Endodermal cell (in vitro differentiated cells): ENCODE data around the gene TYK2. TPM values are rescaled to one million over a fixed set of nuclear protein-coding genes. Genes with fewer than 3 reads are reported as not detected.
A peak's percentile ranks its signal among the peaks of the same experiment; 100 is the strongest.

Experiments
- DNase-seq: peaks from one replicate; pipeline ENCODE4 v3.0.0-alpha.2; 2017
- H3K27ac ChIP-seq: 2 replicates; pipeline ENCODE4 v1.5.1; 2013; ENCODE audit warnings: mild to moderate bottlenecking, low read depth, low read length, moderate library complexity
- H3K27me3 ChIP-seq: 2 replicates; pipeline ENCODE4 v1.6.1; 2013; ENCODE audit warnings: mild to moderate bottlenecking, low read length, moderate library complexity; ENCODE audit not compliant: insufficient read depth, control insufficient read depth, poor library complexity, severe bottlenecking
- H3K36me3 ChIP-seq: 2 replicates; pipeline ENCODE4 v1.7.0; 2013; ENCODE audit warnings: mild to moderate bottlenecking, low read length, moderate library complexity; ENCODE audit not compliant: control insufficient read depth, insufficient read depth
- H3K4me1 ChIP-seq: one replicate; pipeline ENCODE4 v1.7.0; 2013; ENCODE audit warnings: low read length; ENCODE audit not compliant: control insufficient read depth, insufficient read depth
- H3K4me3 ChIP-seq: 2 replicates; pipeline ENCODE4 v1.5.1; 2013; ENCODE audit warnings: mild to moderate bottlenecking, low read length, moderate library complexity
- H3K9ac ChIP-seq: 2 replicates; pipeline ENCODE4 v1.6.1; 2013; ENCODE audit warnings: mild to moderate bottlenecking, low read length, moderate library complexity; ENCODE audit not compliant: poor library complexity, severe bottlenecking; ENCODE audit errors: extremely low read depth
- H3K9me3 ChIP-seq: 2 replicates; pipeline ENCODE4 v1.6.1; 2013; ENCODE audit warnings: mild to moderate bottlenecking, low read length, moderate library complexity; ENCODE audit not compliant: control insufficient read depth
- H3K27ac Mint-ChIP-seq: 2 replicates; pipeline ENCODE4 v1.8.0; 2020; ENCODE audit warnings: mixed read lengths
- H3K27me3 Mint-ChIP-seq: 2 replicates; pipeline ENCODE4 v1.8.0; 2021; ENCODE audit warnings: mild to moderate bottlenecking, mixed read lengths; ENCODE audit not compliant: insufficient read depth
- H3K36me3 Mint-ChIP-seq: 2 replicates; pipeline ENCODE4 v1.8.0; 2020; ENCODE audit warnings: low read depth, mixed read lengths
- H3K4me1 Mint-ChIP-seq: 2 replicates; pipeline ENCODE4 v1.8.0; 2020; ENCODE audit warnings: mixed read lengths
- H3K4me3 Mint-ChIP-seq: 2 replicates; pipeline ENCODE4 v1.8.0; 2020; ENCODE audit warnings: mild to moderate bottlenecking, moderate library complexity, mixed read lengths
- H3K9me3 Mint-ChIP-seq: 2 replicates; pipeline ENCODE4 v1.8.0; 2020; ENCODE audit warnings: mild to moderate bottlenecking, mixed read lengths
- CTCF ChIP-seq: fragments of 200-600 bp; sonication (generic); conservative IDR thresholded peaks from 2 replicates; pipeline ENCODE4 v1.5.0; 2021; ENCODE audit warnings: antibody characterized with exemption, mild to moderate bottlenecking
- WGBS, 2 experiments: methylation state at CpG; one replicate each; pipeline versions ENCODE4 v1.1.5 to v1.1.7; 2013; ENCODE audit warnings: missing lambda C conversion rate in 2 of 2, mixed read lengths in 1 of 2; ENCODE audit not compliant: insufficient coverage in 1 of 2, insufficient read length in 1 of 2; 5-methylcytosine and 5-hydroxymethylcytosine counted together
- total RNA-seq, 2 donors: library from RNA; stranded (reverse); fragmentation: NEBNext Ultra II Directional in 1 of 2; extraction: Animal tissue kit (Norgen Biotek cat#: 25700) in 1 of 2; gene quantifications; 2 replicates in 1 of 2; 3 replicates in 1 of 2; pipeline ENCODE4 v1.2.1, GENCODE V29; 2021

TYK2 gene
- total RNA-seq, 2 donors from 2014 or later = 63.5 to 65.8 TPM

DNA sequence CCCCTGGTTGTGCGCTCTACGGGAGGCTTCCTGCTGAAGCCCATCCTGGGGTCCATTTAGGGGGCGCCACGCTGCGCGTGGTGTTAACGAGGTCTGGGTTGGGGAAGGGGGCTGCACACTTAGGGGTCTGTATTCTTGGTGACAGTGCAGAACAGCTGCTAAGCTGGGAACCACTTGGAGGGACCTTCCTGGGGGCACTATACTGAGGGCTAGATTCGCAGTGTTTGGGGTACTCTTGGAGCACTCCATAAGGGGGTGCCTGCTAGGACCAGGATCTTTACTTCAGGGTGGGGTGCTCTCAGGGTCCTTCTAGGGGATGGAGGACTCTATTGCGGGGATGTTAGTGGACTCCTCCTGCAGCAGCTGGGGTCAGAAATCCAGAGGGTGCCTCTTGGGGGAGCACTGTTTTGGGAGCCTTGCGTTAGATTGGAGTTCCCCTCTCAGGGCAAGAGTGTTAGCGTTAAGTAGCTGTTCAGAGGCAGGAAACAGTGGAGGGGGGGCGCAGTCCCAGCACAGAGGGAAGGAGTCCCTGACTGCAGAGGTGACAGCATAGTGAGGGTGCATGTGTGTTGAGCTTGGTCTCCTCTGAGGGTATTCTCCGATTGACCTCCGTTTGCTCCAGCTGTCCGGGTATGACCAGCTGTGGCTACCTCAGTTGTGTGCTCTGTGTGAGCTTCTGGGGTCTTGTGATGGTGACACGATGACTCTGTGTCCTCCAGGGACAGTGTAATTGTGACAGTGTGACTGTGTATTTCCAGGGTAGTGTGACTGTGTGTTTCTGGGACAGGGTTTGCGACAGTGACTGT is 41.1 kb upstream of the TYK2 start:
- H3K27me3 ChIP-seq = peaks cover 97% of the 10 kb centered on the region
- no peak overlapping the region for H3K4me3 ChIP-seq
- Mint-ChIP-seq H3K9me3 (peaks cover 3% of the 10 kb centered on the region), H3K27me3 (peaks cover 94% of the 10 kb centered on the region), H3K4me3 (peak overlapping the region; percentile 32), H3K27ac (no peak overlapping the region), H3K4me1 (peaks cover 15% of the 10 kb centered on the region), H3K36me3 (no peaks in the 10 kb centered on the region)
- H3K4me1 ChIP-seq = peaks cover 3% of the 10 kb centered on the region
- no peak for DNase-seq
- no peaks in the 10 kb centered on the region for H3K9me3 ChIP-seq
- 20 to 33% methylated on average over 9 to 17 of the region's 17 CpGs for WGBS, 2 experiments
- peak; percentile 26 for TF ChIP-seq CTCF
- no peak overlapping the region for H3K27ac ChIP-seq
- no peak overlapping the region for H3K9ac ChIP-seq
- no peaks in the 10 kb centered on the region for H3K36me3 ChIP-seq

DNA sequence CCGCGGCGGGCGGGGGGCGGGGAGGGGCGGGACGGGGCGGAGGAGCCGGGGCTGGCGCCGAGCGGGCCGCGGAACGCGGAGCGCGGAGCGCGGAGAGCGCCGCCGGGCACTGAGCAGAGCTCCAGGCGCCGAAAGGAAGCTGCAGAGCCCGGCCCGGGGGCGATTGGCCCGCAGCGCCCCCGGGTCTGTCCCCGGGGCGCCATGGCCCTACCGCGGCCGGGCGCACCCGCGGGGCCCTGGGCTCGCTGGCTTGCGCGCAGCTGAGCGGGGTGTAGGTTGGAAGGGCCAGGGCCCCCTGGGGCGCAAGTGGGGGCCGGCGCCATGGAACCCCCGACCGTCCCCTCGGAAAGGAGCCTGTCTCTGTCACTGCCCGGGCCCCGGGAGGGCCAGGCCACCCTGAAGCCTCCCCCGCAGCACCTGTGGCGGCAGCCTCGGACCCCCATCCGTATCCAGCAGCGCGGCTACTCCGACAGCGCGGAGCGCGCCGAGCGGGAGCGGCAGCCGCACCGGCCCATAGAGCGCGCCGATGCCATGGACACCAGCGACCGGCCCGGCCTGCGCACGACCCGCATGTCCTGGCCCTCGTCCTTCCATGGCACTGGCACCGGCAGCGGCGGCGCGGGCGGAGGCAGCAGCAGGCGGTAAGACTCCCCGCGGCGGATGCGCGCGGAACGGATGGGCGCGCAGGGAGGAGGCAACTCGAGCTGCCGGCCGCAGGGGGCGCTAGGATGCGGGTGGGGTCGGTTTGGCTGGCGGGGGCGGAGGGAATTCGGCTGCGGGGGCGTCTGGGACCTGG is 40.3 kb upstream of the TYK2 start, which contains the start of gene PDE4A:
Gene PDE4A, plus strand, starts transcription at position 95 of the 796 bp plus-strand sequence. Its CDS starts 227 bp downstream, at position 322.
- peaks cover 94% of the 10 kb centered on the region for H3K27me3 Mint-ChIP-seq
- H3K27me3 ChIP-seq = peaks cover 97% of the 10 kb centered on the region
- H3K27ac ChIP-seq = no peak within 1 kb of the TSS
- no peaks in the 10 kb centered on the region for H3K36me3 ChIP-seq
- no peaks in the 10 kb centered on the region for H3K9me3 ChIP-seq
- 0 to 1% methylated on average over 35 to 101 of the region's 104 CpGs for WGBS, 2 experiments
- peaks cover 3% of the 10 kb centered on the region for H3K9me3 Mint-ChIP-seq
- TF ChIP-seq CTCF = peak; percentile 74
- H3K4me1 Mint-ChIP-seq = peaks cover 15% of the 10 kb centered on the region
- peak within 1 kb of the TSS; percentile 51 for H3K4me3 Mint-ChIP-seq
- DNase-seq = peak; percentile 85
- H3K4me1 ChIP-seq = peaks cover 3% of the 10 kb centered on the region
- no peak within 1 kb of the TSS for H3K9ac ChIP-seq
- peak within 1 kb of the TSS; percentile 74 for H3K4me3 ChIP-seq
- no peak within 1 kb of the TSS for H3K27ac Mint-ChIP-seq
- H3K36me3 Mint-ChIP-seq = no peaks in the 10 kb centered on the region

- H3K4me3 Mint-ChIP-seq = peak overlapping the region; percentile 51
- Histone ChIP-seq H3K4me1 (peaks cover 3% of the 10 kb centered on the region), H3K9me3 (no peaks in the 10 kb centered on the region), H3K27me3 (peaks cover 97% of the 10 kb centered on the region), H3K4me3 (peak overlapping the region; percentile 74), H3K36me3 (no peaks in the 10 kb centered on the region), H3K27ac (no peak overlapping the region), H3K9ac (no peak overlapping the region)
- DNase-seq = peak; percentile 98
- peaks cover 15% of the 10 kb centered on the region for H3K4me1 Mint-ChIP-seq
- no peak for TF ChIP-seq CTCF
- no peaks in the 10 kb centered on the region for H3K36me3 Mint-ChIP-seq
- peaks cover 94% of the 10 kb centered on the region for H3K27me3 Mint-ChIP-seq
- 0 to 1% methylated on average over 26 to 60 of the region's 61 CpGs for WGBS, 2 experiments
- H3K27ac Mint-ChIP-seq = no peak overlapping the region
- H3K9me3 Mint-ChIP-seq = peaks cover 3% of the 10 kb centered on the region
Observed at GRCh38 chr19:10419646-10420443, 39.5 kb upstream of the TYK2 start.
